ENCODE data around the gene CENPU. TPM values are rescaled to one million over a fixed set of nuclear protein-coding genes. Genes with fewer than 3 reads are reported as not detected.

The CENPU gene
- total RNA-seq, 2 donors from 2014 or later: 2.6 to 15.5 TPM

DNA sequence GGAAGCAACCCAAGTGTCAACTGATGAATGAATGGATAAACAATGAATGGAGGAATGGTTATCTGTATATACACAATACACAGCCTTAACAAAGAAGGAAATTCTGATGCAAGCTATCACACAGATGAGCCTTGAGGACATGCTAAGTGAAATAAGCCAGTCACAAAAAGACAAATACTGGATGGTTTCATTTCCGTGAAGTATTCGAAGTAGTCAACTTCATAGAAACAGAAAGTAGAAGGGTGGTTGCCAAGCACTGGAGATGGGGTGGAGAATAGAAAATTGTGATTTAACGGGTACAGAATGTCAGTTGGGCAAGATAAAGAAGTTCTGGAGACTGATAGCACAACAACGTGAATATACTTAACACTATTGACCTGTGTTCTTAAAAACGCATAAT lies 28.2 kb downstream of the CENPU start:
- WGBS: 82% methylated on average over 5 of the region's 5 CpGs
- TF ChIP-seq, protein P1, sequence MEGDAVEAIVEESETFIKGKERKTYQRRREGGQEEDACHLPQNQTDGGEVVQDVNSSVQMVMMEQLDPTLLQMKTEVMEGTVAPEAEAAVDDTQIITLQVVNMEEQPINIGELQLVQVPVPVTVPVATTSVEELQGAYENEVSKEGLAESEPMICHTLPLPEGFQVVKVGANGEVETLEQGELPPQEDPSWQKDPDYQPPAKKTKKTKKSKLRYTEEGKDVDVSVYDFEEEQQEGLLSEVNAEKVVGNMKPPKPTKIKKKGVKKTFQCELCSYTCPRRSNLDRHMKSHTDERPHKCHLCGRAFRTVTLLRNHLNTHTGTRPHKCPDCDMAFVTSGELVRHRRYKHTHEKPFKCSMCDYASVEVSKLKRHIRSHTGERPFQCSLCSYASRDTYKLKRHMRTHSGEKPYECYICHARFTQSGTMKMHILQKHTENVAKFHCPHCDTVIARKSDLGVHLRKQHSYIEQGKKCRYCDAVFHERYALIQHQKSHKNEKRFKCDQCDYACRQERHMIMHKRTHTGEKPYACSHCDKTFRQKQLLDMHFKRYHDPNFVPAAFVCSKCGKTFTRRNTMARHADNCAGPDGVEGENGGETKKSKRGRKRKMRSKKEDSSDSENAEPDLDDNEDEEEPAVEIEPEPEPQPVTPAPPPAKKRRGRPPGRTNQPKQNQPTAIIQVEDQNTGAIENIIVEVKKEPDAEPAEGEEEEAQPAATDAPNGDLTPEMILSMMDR (IDR thresholded peaks at IDR 0.05): no peak
- TF ChIP-seq POLR2AphosphoS5 (IDR thresholded peaks at IDR 0.05): no peak
- no peak for TF ChIP-seq POLR2A (IDR thresholded peaks at IDR 0.05)
- Histone ChIP-seq H3K4me3 (no peak overlapping the region), H3K27me3 (replicated peaks; ENCODE audit: insufficient read depth) (no peaks in the 10 kb centered on the region), H3K27ac (no peak overlapping the region), H3K4me1 (replicated peaks) (no peaks in the 10 kb centered on the region), H3K36me3 (no peaks in the 10 kb centered on the region), H3K9me3 (no peaks in the 10 kb centered on the region)
- DNase-seq (ENCODE audit: low spot score): no peak
- intact Hi-C loops (cut with DNase I): no loop called here

GRCh38 chr4:184702114-184702513 lies 31.8 kb downstream of the CENPU start:
- Histone ChIP-seq H3K4me3 (no peak overlapping the region), H3K9me3 (no peaks in the 10 kb centered on the region), H3K36me3 (no peaks in the 10 kb centered on the region), H3K27me3 (replicated peaks; ENCODE audit: insufficient read depth) (no peaks in the 10 kb centered on the region), H3K4me1 (replicated peaks) (no peaks in the 10 kb centered on the region), H3K27ac (no peak overlapping the region)
- DNase-seq (ENCODE audit: low spot score): no peak
- TF ChIP-seq, protein P1 (IDR thresholded peaks at IDR 0.05): no peak
- TF ChIP-seq POLR2AphosphoS5 (IDR thresholded peaks at IDR 0.05) (no peak), POLR2A (IDR thresholded peaks at IDR 0.05) (no peak)
- 95% methylated on average over 2 of the region's 2 CpGs for WGBS
- intact Hi-C loops (cut with DNase I): no loop called here

DNA sequence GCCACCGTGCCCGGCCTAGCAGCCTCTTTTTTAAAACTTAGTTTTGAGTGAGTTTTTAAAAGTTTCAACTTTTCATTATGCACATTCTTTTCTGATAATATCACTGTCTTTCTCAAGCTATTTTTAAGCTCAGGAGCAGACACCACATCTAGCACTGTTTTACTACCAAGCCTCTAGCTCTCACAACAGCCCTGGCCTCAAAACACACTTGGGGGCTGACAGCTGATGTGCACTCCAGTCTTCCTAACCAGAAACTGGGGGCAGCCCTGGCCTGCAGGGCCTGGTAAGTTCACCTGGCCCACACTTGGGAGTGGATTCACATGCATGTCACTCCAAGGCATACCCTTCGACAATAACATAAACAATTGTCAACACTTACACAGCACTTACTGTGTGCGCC lies 34.0 kb downstream of the CENPU start:
- WGBS: 91% methylated on average over 4 of the region's 4 CpGs
- Histone ChIP-seq H3K4me1 (replicated peaks) (no peaks in the 10 kb centered on the region), H3K9me3 (no peaks in the 10 kb centered on the region), H3K27me3 (replicated peaks; ENCODE audit: insufficient read depth) (no peaks in the 10 kb centered on the region), H3K27ac (no peak overlapping the region), H3K36me3 (no peaks in the 10 kb centered on the region), H3K4me3 (no peak overlapping the region)
- TF ChIP-seq POLR2AphosphoS5 (IDR thresholded peaks at IDR 0.05) (no peak), POLR2A (IDR thresholded peaks at IDR 0.05) (no peak)
- TF ChIP-seq, protein P1 (IDR thresholded peaks at IDR 0.05): no peak
- intact Hi-C loops (cut with DNase I): no loop called here
- no peak for DNase-seq (ENCODE audit: low spot score)

DNA sequence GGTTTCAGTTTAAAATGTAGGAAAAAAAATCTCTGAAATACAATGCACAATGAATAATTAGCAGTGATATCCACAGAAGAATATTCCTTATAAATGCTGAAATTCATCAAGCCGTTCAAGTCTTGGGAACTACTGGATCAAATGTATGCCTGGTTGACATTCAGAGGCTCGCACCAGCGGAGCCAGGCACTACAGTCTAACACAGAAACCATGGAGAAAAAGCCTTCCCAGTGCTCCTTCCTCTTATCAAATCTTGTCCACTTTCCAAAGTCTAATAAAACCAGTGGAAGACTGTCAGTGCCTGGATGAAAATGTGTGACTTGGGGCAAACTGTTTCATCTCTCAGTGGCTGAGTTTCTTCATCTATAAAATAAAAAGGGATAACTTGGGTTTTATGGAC lies 35.9 kb downstream of the CENPU start:
- TF ChIP-seq, protein P1 (IDR thresholded peaks at IDR 0.05): no peak
- TF ChIP-seq POLR2AphosphoS5 (IDR thresholded peaks at IDR 0.05) (no peak), POLR2A (IDR thresholded peaks at IDR 0.05) (no peak)
- no peaks in the 10 kb centered on the region for H3K9me3 ChIP-seq
- DNase-seq (ENCODE audit: low spot score): no peak
- H3K4me1 ChIP-seq (replicated peaks): no peaks in the 10 kb centered on the region
- 73% methylated on average over 3 of the region's 3 CpGs for WGBS
- intact Hi-C loops (cut with DNase I): no loop called here
- no peaks in the 10 kb centered on the region for H3K27me3 ChIP-seq (replicated peaks; ENCODE audit: insufficient read depth)
- H3K36me3 ChIP-seq: no peaks in the 10 kb centered on the region
- no peak overlapping the region for H3K27ac ChIP-seq
- H3K4me3 ChIP-seq: no peak overlapping the region

DNA sequence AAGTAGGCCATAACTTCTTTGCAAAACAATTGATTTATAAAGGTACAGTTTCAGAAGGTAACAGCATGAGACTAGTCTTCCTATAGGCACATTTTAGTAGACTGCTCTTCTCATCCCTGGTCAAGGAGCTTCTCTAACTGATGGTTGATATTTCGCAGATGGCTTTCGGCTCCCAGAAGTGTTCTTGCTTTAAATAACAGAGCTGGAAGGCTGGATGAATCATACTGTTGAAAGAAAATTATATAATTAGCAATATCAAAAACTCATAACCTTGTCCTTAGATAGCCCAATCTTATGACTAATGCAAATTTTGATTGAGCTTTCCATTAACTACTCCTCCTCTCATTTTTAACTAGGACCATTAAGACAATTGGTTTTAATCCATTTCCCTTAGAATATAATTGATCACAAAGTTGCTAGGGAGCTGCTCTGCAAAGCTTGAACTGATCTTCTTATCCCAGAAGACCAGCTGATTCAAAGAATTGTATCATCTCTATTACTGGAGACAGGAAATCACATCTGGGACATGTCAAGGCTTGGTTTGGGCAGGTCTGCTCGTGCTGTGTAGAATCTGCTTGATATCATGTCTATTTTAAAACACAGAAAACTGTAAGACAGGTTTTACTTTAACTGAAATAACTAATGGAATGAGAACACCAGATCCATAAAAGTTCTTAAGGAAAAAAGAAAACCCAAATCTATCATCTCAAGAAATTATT lies 38.6 kb downstream of the CENPU start:
- H3K27ac ChIP-seq: no peak overlapping the region
- H3K4me3 ChIP-seq: no peak overlapping the region
- DNase-seq (ENCODE audit: low spot score): no peak
- intact Hi-C loops (cut with DNase I): no loop called here
- H3K27me3 ChIP-seq (replicated peaks; ENCODE audit: insufficient read depth): no peaks in the 10 kb centered on the region
- no peaks in the 10 kb centered on the region for H3K36me3 ChIP-seq
- no peaks in the 10 kb centered on the region for H3K9me3 ChIP-seq
- no peaks in the 10 kb centered on the region for H3K4me1 ChIP-seq (replicated peaks)
- TF ChIP-seq POLR2AphosphoS5 (IDR thresholded peaks at IDR 0.05): no peak
- TF ChIP-seq, protein P1 (IDR thresholded peaks at IDR 0.05): no peak
- TF ChIP-seq POLR2A (IDR thresholded peaks at IDR 0.05): no peak
- 67% methylated on average over 3 of the region's 3 CpGs for WGBS
